Ascending aorta (tissue), 2 donors: Measurements from ENCODE around the gene COL9A3. TPM values are rescaled to one million over a fixed set of nuclear protein-coding genes. Genes with fewer than 3 reads are reported as not detected.

Experiments used
- DNase-seq, 2 donors: peaks; one replicate each; pipeline ENCODE4 v3.0.0-alpha.2; 2019; ENCODE audit warnings: low spot score in 2 of 2
- H3K27ac ChIP-seq, 2 donors: fragments of 200-600 bp; sonication (generic); one replicate each; pipeline ENCODE4 v1.5.1; 2016 to 2017; ENCODE audit warnings: mild to moderate bottlenecking in 1 of 2
- H3K27me3 ChIP-seq: fragments of 200-600 bp; sonication (generic); one replicate; pipeline ENCODE4 v1.5.1; 2017
- H3K36me3 ChIP-seq, 2 donors: fragments of 200-600 bp; sonication (generic); one replicate each; pipeline ENCODE4 v1.5.1; 2016
- H3K4me1 ChIP-seq, 2 donors: fragments of 200-600 bp; sonication (generic); one replicate each; pipeline ENCODE4 v1.5.1; 2016 to 2017; ENCODE audit warnings: mild to moderate bottlenecking in 1 of 2
- H3K4me3 ChIP-seq, 2 donors: fragments of 200-600 bp; sonication (generic); one replicate each; pipeline ENCODE4 v1.5.1; 2016 to 2017; ENCODE audit warnings: mild to moderate bottlenecking in 1 of 2
- H3K9me3 ChIP-seq, 2 donors: fragments of 200-600 bp; sonication (generic); one replicate each; pipeline ENCODE4 v1.5.1; 2016
- intact Hi-C: fragments of 100-400 bp; cut with DNase I; formaldehyde crosslinking; loops from one replicate; pipeline ENCODE4 v1.15.1; 2023
- total RNA-seq: library from RNA; depleted of rRNA; stranded (reverse); fragments of >200 nt; gene quantifications from one replicate; pipeline ENCODE4 v1.1.0, GENCODE V29; 2016
- TF ChIP-seq, protein P1 (sequence below), 3 experiments: fragments of 200-600 bp in 2 of 3; fragments of 450-650 bp in 1 of 3; sonication (generic) in 2 of 3; IDR thresholded peaks; one replicate each; pipeline ENCODE4 v1.5.1; 2016 to 2019; ENCODE audit warnings: antibody characterized with exemption in 3 of 3, mild to moderate bottlenecking in 1 of 3, moderate library complexity in 1 of 3

COL9A3 gene
- total RNA-seq, 1 donor from 2014 or later, result 13.8 TPM

DNA sequence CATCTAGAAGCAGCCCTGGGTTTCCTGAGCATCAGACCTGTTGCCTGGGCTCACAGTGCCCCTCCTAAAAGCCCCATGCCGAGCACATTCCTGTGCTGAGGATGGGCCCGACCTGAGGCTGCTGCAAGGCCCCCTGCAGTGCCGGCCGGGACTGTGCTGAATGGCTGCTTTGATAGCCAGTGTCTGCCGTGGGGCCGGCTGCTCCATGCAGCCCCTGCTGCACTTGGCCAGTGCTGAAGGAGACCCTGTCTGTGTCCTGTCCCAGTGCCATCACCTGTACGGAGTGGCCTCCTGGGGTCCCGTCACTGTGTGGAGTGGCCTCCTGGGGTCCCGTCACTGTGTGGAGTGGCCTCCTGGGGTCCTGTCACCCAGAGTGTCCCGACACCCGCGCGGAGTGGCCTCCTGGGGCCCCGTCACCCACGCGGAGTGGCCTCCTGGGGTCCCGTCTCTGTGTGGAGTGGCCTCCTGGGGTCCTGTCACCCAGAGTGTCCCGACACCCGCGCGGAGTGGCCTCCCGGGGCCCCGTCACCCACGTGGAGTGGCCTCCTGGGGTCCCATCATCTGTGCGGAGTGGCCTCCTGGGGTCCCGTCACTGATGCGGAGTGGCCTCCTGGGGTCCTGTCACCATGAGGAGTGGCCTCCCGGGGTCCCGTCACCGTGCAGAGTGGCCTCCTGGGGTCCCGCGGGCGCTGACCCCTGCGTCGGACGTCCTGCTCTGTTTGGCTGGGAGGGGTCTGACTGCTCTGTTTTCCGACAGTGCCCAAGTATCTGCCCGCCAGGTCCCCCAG, 7.0 kb downstream of the COL9A3 start:
- no peak for DNase-seq
- Histone ChIP-seq H3K9me3 (no peaks in the 10 kb centered on the region), H3K4me1 (peaks cover 8 to 22% of the 10 kb centered on the region in 2 donors), H3K27ac (peak overlapping the region in 1 of 2 donors; percentile 66), H3K36me3 (no peaks in the 10 kb centered on the region), H3K27me3 (no peaks in the 10 kb centered on the region), H3K4me3 (peak overlapping the region in 1 of 2 donors; percentile 58)
- intact Hi-C loops, result no loop called here
- TF ChIP-seq, protein P1, sequence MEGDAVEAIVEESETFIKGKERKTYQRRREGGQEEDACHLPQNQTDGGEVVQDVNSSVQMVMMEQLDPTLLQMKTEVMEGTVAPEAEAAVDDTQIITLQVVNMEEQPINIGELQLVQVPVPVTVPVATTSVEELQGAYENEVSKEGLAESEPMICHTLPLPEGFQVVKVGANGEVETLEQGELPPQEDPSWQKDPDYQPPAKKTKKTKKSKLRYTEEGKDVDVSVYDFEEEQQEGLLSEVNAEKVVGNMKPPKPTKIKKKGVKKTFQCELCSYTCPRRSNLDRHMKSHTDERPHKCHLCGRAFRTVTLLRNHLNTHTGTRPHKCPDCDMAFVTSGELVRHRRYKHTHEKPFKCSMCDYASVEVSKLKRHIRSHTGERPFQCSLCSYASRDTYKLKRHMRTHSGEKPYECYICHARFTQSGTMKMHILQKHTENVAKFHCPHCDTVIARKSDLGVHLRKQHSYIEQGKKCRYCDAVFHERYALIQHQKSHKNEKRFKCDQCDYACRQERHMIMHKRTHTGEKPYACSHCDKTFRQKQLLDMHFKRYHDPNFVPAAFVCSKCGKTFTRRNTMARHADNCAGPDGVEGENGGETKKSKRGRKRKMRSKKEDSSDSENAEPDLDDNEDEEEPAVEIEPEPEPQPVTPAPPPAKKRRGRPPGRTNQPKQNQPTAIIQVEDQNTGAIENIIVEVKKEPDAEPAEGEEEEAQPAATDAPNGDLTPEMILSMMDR (IDR thresholded peaks at IDR 0.05), result no peak

DNA sequence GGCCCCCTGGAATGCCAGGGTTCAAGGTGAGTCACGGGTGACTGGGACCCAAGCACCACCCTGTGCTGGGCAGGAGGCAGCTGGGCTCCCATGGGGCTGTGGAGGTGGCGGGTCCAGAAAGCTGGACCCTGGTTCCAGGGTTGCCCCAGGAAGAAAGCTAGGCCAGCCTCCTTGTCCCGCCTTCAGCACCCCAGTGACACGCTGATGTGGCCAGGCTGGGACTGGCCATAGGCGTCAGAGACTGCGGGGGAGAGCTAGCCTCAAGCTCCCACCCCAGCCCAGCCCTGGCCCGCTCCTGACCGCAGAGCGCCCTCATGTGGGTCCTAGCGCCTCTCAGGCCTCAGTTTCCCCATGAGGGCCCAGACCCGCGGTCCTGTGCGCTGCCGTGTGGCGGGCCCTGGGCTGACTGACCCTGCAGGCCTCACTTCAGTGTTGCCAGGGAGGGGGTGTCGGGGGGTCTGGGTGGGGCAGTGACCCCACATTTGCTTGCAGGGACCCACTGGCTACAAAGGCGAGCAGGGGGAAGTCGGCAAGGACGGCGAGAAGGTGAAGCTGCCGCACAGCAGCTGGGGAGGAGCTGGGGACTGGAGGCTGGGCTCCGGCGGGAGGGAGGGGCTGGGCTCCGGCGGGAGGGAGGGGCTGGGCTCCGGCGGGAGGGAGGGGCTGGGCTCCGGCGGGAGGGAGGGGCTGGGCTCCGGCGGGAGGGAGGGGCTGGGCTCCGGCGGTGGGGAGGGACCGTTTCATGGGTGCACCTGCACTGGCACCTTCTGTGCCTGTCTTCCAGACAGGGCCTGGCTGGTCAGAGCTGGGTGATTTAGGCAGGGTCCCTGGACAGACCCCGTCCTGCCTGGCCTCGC, 7.9 kb downstream of the COL9A3 start:
- TF ChIP-seq, protein P1 (IDR thresholded peaks at IDR 0.05), result no peak
- Histone ChIP-seq H3K27ac (peak overlapping the region; percentile 52 to 66), H3K9me3 (no peaks in the 10 kb centered on the region), H3K4me3 (peak overlapping the region; percentile 56 to 58), H3K27me3 (no peaks in the 10 kb centered on the region), H3K4me1 (peaks cover 7 to 15% of the 10 kb centered on the region in 2 donors), H3K36me3 (no peaks in the 10 kb centered on the region)
- peak in 1 of 2 donors; percentile 84 for DNase-seq
- intact Hi-C loops, result loop anchor here (1.0 kb wide), 1 partner anchor 30 kb away; no protein-coding TSS in a partner anchor

DNA sequence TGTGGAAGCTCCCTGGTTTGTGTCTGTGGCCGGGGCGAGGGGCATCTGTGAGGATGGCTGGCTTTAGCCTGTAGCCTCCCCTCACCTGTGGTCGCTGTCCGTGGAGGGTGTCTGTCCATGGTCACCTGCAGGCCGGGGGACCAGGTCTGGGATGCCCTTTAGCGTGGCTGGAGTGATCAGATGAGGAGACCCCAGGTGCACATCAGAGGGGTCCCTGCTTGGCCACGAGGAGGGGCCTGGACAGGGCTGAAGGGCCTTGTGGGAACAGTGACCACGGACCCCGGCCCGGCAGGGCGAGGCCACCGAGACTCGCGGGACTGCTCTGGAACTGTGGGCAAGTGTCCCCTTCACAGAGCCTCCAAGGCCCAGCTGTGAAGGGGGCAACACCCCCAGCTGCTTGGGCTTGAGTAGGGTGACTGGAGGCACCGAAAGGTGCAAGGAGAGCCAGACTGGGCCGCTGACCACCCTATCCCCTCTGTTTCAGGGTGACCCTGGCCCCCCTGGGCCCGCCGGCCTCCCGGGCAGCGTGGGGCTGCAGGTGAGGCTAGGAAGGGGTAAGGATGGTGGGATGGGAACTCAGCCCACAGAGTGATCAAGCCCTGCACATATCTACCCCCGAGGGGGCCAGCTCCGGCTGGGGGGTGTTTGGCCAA, 8.6 kb downstream of the COL9A3 start:
- Histone ChIP-seq H3K27me3 (no peaks in the 10 kb centered on the region), H3K36me3 (no peaks in the 10 kb centered on the region), H3K27ac (peak overlapping the region; percentile 52 to 58), H3K9me3 (no peaks in the 10 kb centered on the region), H3K4me1 (peaks cover 7 to 11% of the 10 kb centered on the region in 2 donors), H3K4me3 (peak overlapping the region in 1 of 2 donors; percentile 58)
- DNase-seq, result no peak
- TF ChIP-seq, protein P1 (IDR thresholded peaks at IDR 0.05), result no peak
- intact Hi-C loops, result loop anchor here (1.0 kb wide), 1 partner anchor 31 kb away; no protein-coding TSS in a partner anchor

DNA sequence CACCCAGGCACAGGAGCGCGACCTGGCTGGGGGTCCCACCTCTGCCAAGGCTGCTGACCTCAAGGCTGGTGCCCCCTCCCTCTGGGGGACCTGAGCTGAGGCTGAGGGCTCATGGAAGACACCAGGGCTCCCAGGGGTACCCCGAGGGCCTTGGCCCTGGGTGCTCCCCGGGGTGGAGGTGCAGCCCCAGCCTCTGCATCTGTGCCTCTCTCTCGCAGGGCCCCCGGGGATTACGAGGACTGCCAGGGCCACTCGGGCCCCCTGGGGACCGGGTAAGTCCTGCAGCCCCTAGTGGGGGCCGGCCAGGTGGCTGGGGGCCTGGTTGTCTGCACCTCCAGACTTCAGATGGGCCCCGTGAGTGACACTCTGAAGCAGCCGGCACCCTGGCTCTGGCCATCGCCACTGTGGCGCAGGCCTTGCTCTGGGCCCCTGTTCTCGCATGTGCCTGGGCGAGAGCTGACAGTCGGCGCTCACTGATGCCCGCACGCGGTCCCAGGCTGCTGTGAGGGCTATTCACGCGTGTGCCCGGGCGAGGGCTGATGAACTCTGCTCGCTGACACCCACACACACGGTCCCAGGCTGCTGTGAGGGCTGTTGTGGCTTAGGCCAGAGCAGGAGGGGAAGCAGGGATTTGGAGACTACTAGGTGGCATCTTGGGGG, 9.3 kb downstream of the COL9A3 start:
- no peaks in the 10 kb centered on the region for H3K27me3 ChIP-seq
- H3K27ac ChIP-seq, result no peak overlapping the region
- no peak for DNase-seq
- intact Hi-C loops, result loop anchor here (1.0 to 2.0 kb wide), 2 partner anchors 32 to 35 kb away; partner anchors contain the start of gene TCFL5
- TF ChIP-seq, protein P1 (IDR thresholded peaks at IDR 0.05), result no peak
- no peak overlapping the region for H3K4me3 ChIP-seq
- H3K9me3 ChIP-seq, result no peaks in the 10 kb centered on the region
- H3K4me1 ChIP-seq, result peaks cover 7 to 11% of the 10 kb centered on the region in 2 donors
- H3K36me3 ChIP-seq, result no peaks in the 10 kb centered on the region
